DND-41 (cell line): ENCODE results near the gene TIGD7.
A peak's percentile ranks its signal among the peaks of the same experiment; 100 is the strongest.
"Not testable (repeated sequence)": the region's sequence is repeated elsewhere in the genome, so short reads cannot be mapped to it uniquely, and the experiment has no call there.

Experiments
- ATAC-seq: fragments of 200-7000 bp; cut with Tn5 transposase; 3 replicates; pipeline ENCODE4 v1.9.1; 2021; ENCODE audit warnings: low read depth; ENCODE audit not compliant: insufficient read depth
- DNase-seq: peaks from one replicate; pipeline ENCODE4 v3.0.0-alpha.2; 2020
- H2AFZ ChIP-seq: 2 replicates; pipeline ENCODE4 v1.6.0; 2012; ENCODE audit warnings: low read depth, low read length
- H3K27ac ChIP-seq: 2 replicates; pipeline ENCODE4 v1.5.1; 2012; ENCODE audit warnings: low read length, inconsistent platforms
- H3K27me3 ChIP-seq: fragments of 200-600 bp; sonication (generic); 2 replicates; pipeline ENCODE4 v1.6.0; 2012; ENCODE audit warnings: low read length, mild to moderate bottlenecking, inconsistent platforms; ENCODE audit not compliant: insufficient read depth, poor library complexity
- H3K36me3 ChIP-seq: 2 replicates; pipeline ENCODE4 v1.5.1; 2012; ENCODE audit warnings: low read length, inconsistent platforms; ENCODE audit not compliant: insufficient read depth
- H3K4me1 ChIP-seq: 2 replicates; pipeline ENCODE4 v1.5.1; 2012; ENCODE audit warnings: mild to moderate bottlenecking, low read length; ENCODE audit not compliant: insufficient read depth
- H3K4me2 ChIP-seq: 2 replicates; pipeline ENCODE4 v1.6.0; 2012; ENCODE audit warnings: mild to moderate bottlenecking, moderate library complexity, low read length, inconsistent platforms; ENCODE audit not compliant: insufficient read depth
- H3K4me3 ChIP-seq, 2 experiments: fragments of 200-600 bp in 1 of 2; shearing (Covaris generic) in 1 of 2; 2 replicates each; pipeline ENCODE4 v1.5.1; 2012 to 2016; ENCODE audit warnings: inconsistent platforms in 2 of 2, low read length in 2 of 2, mild to moderate bottlenecking in 2 of 2, low read depth in 1 of 2, moderate library complexity in 1 of 2
- H3K79me2 ChIP-seq: 2 replicates; pipeline ENCODE4 v1.6.0; 2012; ENCODE audit warnings: low read length, inconsistent platforms; ENCODE audit not compliant: insufficient read depth
- H3K9ac ChIP-seq: 2 replicates; pipeline ENCODE4 v1.6.0; 2012; ENCODE audit warnings: low read depth, mild to moderate bottlenecking, inconsistent platforms, low read length, moderate library complexity
- H3K9me3 ChIP-seq: 2 replicates; pipeline ENCODE4 v1.5.1; 2012; ENCODE audit warnings: low read length, moderate library complexity, mild to moderate bottlenecking, inconsistent platforms; ENCODE audit not compliant: insufficient read depth, severe bottlenecking
- H4K20me1 ChIP-seq: 2 replicates; pipeline ENCODE4 v1.6.0; 2012; ENCODE audit warnings: low read length; ENCODE audit not compliant: insufficient read depth
- EZH2 ChIP-seq: IDR thresholded peaks from 3 replicates; pipeline ENCODE4 v1.6.1; 2012; ENCODE audit warnings: borderline replicate concordance, low read depth, mild to moderate bottlenecking, moderate library complexity, low read length, inconsistent platforms; ENCODE audit not compliant: severe bottlenecking
- TF ChIP-seq, protein P1 (sequence below): IDR thresholded peaks from 2 replicates; pipeline ENCODE4 v1.5.1; 2012; ENCODE audit warnings: borderline replicate concordance, low read length, moderate library complexity, mild to moderate bottlenecking; ENCODE audit not compliant: poor library complexity, severe bottlenecking; ENCODE audit errors: extremely low read depth

Gene TIGD7

DNA sequence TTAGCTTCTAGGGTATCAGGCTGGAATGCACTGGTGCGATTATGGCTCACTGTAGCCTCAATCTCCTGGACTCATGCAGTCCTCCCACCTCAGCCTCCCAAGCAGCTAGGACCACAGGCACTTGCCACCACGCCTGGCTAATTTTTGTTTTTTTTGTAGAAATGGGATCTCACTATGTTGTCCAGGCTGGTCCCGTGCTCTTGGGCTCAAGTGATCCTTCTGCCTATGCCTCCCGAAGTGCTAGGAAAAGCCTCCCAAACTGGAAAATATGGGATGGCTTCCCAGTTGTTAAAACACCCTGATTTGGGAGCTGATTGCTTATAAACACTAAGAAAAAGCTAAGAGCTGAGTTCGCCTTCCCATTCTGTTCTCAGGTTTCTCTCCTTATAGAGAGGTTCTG, 28.6 kb downstream of the TIGD7 start:
- H3K27me3 ChIP-seq, result no peaks in the 10 kb centered on the region
- peaks cover 6% of the 10 kb centered on the region for H3K4me1 ChIP-seq
- H3K9ac ChIP-seq, result no peak overlapping the region
- DNase-seq, result no peak
- TF ChIP-seq, protein P1, sequence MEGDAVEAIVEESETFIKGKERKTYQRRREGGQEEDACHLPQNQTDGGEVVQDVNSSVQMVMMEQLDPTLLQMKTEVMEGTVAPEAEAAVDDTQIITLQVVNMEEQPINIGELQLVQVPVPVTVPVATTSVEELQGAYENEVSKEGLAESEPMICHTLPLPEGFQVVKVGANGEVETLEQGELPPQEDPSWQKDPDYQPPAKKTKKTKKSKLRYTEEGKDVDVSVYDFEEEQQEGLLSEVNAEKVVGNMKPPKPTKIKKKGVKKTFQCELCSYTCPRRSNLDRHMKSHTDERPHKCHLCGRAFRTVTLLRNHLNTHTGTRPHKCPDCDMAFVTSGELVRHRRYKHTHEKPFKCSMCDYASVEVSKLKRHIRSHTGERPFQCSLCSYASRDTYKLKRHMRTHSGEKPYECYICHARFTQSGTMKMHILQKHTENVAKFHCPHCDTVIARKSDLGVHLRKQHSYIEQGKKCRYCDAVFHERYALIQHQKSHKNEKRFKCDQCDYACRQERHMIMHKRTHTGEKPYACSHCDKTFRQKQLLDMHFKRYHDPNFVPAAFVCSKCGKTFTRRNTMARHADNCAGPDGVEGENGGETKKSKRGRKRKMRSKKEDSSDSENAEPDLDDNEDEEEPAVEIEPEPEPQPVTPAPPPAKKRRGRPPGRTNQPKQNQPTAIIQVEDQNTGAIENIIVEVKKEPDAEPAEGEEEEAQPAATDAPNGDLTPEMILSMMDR, result no peak
- TF ChIP-seq EZH2, result no peak
- no peaks in the 10 kb centered on the region for H4K20me1 ChIP-seq
- no peak overlapping the region for H3K4me2 ChIP-seq
- H3K27ac ChIP-seq, result no peak overlapping the region
- no peak overlapping the region for H3K4me3 ChIP-seq
- H2AFZ ChIP-seq, result no peak overlapping the region
- H3K36me3 ChIP-seq, result no peaks in the 10 kb centered on the region
- no peaks in the 10 kb centered on the region for H3K9me3 ChIP-seq
- ATAC-seq, result no peak
- no peaks in the 10 kb centered on the region for H3K79me2 ChIP-seq

- ATAC-seq (no peak), DNase-seq (no peak)
- no peak for TF ChIP-seq EZH2
- TF ChIP-seq, protein P1, result no peak
These were observed 30.3 kb downstream of the TIGD7 start for GRCh38 chr16:3274947-3275346.

DNA sequence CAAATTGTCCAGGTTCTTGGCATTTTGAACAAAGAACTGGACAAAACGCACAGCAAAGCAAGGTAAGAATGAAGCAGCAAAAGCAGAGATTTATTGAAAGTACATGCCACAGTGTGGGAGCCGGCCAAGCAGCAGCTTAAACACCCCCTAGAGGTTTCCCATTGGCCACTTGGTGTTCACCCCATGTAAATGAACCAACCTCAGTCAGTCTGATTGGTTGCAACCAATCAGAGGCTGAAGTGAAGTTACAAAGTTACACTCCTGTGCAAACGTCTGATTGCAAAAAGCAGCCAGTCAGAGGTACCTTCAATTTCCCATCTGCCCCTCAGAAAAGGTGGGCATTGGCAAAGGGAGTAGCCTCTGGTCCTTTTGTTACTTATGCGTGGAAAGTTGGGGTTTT, 30.7 kb downstream of the TIGD7 start:
- H3K4me2 ChIP-seq, result no peak overlapping the region
- no peaks in the 10 kb centered on the region for H3K79me2 ChIP-seq
- no peaks in the 10 kb centered on the region for H3K4me1 ChIP-seq
- no peaks in the 10 kb centered on the region for H3K36me3 ChIP-seq
- no peak overlapping the region for H3K4me3 ChIP-seq
- H3K9ac ChIP-seq, result no peak overlapping the region
- H3K9me3 ChIP-seq, result no peaks in the 10 kb centered on the region
- no peak overlapping the region for H3K27ac ChIP-seq
- TF ChIP-seq, protein P1, result no peak
- TF ChIP-seq EZH2, result no peak
- DNase-seq, result no peak
- no peaks in the 10 kb centered on the region for H3K27me3 ChIP-seq
- no peak overlapping the region for H2AFZ ChIP-seq
- no peaks in the 10 kb centered on the region for H4K20me1 ChIP-seq
- ATAC-seq, result peak; percentile 80

More at GRCh38 chr16:3274947-3275346, 30.3 kb downstream of the TIGD7 start:
- Histone ChIP-seq H3K27me3 (no peaks in the 10 kb centered on the region), H3K36me3 (no peaks in the 10 kb centered on the region), H3K4me2 (no peak overlapping the region), H3K79me2 (no peaks in the 10 kb centered on the region), H3K4me3 (no peak overlapping the region), H3K9me3 (no peaks in the 10 kb centered on the region), H4K20me1 (no peaks in the 10 kb centered on the region), H3K9ac (no peak overlapping the region), H3K27ac (no peak overlapping the region), H3K4me1 (no peaks in the 10 kb centered on the region), H2AFZ (no peak overlapping the region)

- not testable (repeated sequence) for H4K20me1 ChIP-seq, H3K4me3 ChIP-seq, H3K9me3 ChIP-seq, H3K4me2 ChIP-seq, H2AFZ ChIP-seq, H3K4me1 ChIP-seq, H3K27me3 ChIP-seq, H3K79me2 ChIP-seq, DNase-seq, H3K27ac ChIP-seq, H3K9ac ChIP-seq, ATAC-seq
- H3K36me3 ChIP-seq, result peaks cover 14% of the 10 kb centered on the region
These were observed 33.9 kb downstream of the TIGD7 start for GRCh38 chr16:3271281-3271680.

GRCh38 chr16:3270718-3271117, 34.5 kb downstream of the TIGD7 start:
- peaks cover 16% of the 10 kb centered on the region for H3K36me3 ChIP-seq
- ATAC-seq, DNase-seq, H3K4me2 ChIP-seq, H2AFZ ChIP-seq, H3K9me3 ChIP-seq, H4K20me1 ChIP-seq, H3K9ac ChIP-seq, H3K27me3 ChIP-seq, H3K4me1 ChIP-seq, H3K27ac ChIP-seq, H3K79me2 ChIP-seq, H3K4me3 ChIP-seq: not testable (repeated sequence)
